AG04450 (cell line): ENCODE results near the gene ECSCR. TPM values are rescaled to one million over a fixed set of nuclear protein-coding genes. Genes with fewer than 3 reads are reported as not detected.

Experiments used
- CTCF ChIA-PET: fragments of 300-600, 350-600 bp; formaldehyde crosslinking; extraction: SDS; loops from one replicate; lab custom pipeline; 2022; ENCODE audit warnings: antibody characterized with exemption, inconsistent platforms; lab: Charles Lee
- POLR2A ChIA-PET: fragments of 350-600 bp; formaldehyde crosslinking; extraction: SDS; loops from one replicate; lab custom pipeline; 2021; ENCODE audit warnings: antibody characterized with exemption, inconsistent platforms; lab: Yijun Ruan, JAX
- DNase-seq: peaks from one replicate; pipeline ENCODE4 v3.0.0-alpha.2; 2011; ENCODE audit warnings: low read depth, low spot score
- H3K27ac ChIP-seq: one replicate; pipeline ENCODE4 v1.5.1; 2012; ENCODE audit warnings: low read depth, low read length, control low read depth
- H3K27me3 ChIP-seq: one replicate; pipeline ENCODE4 v1.6.0; 2012; ENCODE audit warnings: low read length; ENCODE audit not compliant: control insufficient read depth, insufficient read depth
- H3K4me3 ChIP-seq: 2 replicates; pipeline ENCODE4 v1.5.1; 2011; ENCODE audit warnings: mild to moderate bottlenecking, low read depth, low read length, control low read depth
- H3K9me3 ChIP-seq: 2 replicates; pipeline ENCODE4 v1.5.1; 2012; ENCODE audit warnings: low read length; ENCODE audit not compliant: control insufficient read depth, insufficient read depth
- polyA plus RNA-seq: library from polyadenylated mRNA; depleted of rRNA; stranded (reverse); fragments of >200 nt; gene quantifications from 2 replicates; pipeline ENCODE4 v1.2.3, GENCODE V29; 2011
- TF ChIP-seq, protein P1 (sequence below): IDR thresholded peaks from 2 replicates; pipeline ENCODE4 v1.5.1; 2011; ENCODE audit warnings: low read depth, low read length, control low read depth, inconsistent platforms

The ECSCR gene
- polyA plus RNA-seq, 1 experiment: 0.82 TPM

DNA sequence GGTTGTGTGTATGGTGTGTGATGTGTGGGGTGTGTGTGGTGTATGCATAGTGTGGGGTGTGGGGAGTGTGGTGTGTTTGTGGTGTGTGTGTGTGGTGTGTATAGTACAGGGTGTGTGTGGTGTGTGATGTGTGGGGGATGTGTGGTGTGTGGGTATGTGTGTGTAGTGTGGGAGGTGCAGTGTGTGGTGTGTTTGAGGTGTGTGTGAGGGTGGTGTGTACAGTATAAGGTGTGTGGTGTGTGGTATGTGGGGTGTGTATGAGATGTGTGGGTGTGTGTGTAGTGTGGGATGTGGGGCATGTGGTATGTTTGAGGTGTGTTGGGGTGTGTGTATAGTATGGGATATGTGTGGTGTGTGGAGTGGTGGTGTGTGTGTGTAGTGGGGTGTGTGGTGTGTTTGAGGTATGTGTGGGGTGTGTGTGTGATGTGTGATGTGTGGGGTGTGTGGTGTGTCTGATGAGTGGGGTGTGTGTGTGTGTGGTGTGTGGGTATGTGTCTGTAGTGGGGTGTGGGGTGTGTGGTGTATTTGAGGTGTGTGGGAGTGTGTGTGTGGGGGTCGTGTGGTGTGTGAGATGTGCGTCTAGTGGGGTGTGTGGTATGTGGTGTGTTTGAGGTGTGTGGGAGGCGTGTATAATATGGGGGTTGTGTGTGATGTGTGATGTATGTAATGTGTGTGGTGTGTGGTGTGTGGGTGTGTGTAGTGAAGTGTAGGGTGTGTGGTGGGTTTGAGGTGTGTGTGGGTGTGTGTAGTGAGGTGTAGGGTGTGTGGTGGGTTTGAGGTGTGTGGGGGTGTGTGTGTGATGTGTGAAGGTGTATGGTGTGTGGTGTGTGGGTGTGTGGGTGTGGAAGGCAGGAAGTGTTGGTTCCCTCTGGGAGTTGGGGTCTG lies 8.6 kb downstream of the ECSCR start:
- Histone ChIP-seq H3K4me3 (no peak overlapping the region), H3K27ac (no peak overlapping the region), H3K27me3 (no peaks in the 10 kb centered on the region), H3K9me3 (no peaks in the 10 kb centered on the region; the same call in 1 of the 2 replicates)
- TF ChIP-seq, protein P1, sequence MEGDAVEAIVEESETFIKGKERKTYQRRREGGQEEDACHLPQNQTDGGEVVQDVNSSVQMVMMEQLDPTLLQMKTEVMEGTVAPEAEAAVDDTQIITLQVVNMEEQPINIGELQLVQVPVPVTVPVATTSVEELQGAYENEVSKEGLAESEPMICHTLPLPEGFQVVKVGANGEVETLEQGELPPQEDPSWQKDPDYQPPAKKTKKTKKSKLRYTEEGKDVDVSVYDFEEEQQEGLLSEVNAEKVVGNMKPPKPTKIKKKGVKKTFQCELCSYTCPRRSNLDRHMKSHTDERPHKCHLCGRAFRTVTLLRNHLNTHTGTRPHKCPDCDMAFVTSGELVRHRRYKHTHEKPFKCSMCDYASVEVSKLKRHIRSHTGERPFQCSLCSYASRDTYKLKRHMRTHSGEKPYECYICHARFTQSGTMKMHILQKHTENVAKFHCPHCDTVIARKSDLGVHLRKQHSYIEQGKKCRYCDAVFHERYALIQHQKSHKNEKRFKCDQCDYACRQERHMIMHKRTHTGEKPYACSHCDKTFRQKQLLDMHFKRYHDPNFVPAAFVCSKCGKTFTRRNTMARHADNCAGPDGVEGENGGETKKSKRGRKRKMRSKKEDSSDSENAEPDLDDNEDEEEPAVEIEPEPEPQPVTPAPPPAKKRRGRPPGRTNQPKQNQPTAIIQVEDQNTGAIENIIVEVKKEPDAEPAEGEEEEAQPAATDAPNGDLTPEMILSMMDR: no peak
- POLR2A ChIA-PET: no interaction called here
- DNase-seq: no peak
- CTCF ChIA-PET: no interaction called here

DNA sequence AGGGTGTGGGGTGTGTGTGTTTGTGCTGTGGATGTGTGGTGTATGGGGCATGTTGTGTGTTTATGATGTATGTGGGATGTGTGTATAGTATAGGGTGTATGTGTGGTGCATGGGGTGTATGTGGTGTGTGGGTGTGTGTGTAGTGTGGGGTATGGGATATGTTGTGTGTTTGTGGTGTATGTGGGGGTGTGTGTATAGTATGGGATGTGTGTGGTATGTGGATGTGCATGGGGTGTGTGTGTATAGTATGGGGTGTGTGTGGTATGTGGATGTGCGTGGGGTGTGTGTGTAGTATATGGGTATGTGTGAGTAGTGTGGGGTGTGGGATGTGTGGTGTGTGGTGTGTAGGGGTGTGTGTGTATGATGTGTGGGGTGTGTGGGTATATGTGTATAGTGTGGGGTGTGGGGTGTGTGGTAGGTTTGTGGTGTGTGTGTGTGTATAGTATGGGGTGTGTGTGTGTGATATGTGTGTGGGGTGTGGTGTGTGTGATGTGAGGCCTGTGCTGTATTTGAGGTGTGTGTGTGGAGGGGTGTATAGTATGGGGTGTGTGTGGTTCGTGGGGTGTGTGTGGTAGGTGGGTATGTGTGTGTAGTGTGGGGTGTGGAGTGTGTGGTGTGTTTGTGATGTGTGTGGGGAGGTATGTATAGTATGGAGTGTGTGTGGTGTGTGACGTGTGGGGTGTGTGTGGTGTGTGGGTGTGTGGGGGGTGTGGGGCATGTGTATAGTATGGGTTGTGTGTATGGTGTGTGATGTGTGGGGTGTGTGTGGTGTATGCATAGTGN lies 10.5 kb downstream of the ECSCR start:
- POLR2A ChIA-PET: no interaction called here
- Histone ChIP-seq H3K9me3 (no peaks in the 10 kb centered on the region; the same call in 1 of the 2 replicates), H3K27me3 (no peaks in the 10 kb centered on the region), H3K27ac (no peak overlapping the region), H3K4me3 (no peak overlapping the region)
- no peak for DNase-seq
- TF ChIP-seq, protein P1: no peak
- CTCF ChIA-PET: no interaction called here

DNA sequence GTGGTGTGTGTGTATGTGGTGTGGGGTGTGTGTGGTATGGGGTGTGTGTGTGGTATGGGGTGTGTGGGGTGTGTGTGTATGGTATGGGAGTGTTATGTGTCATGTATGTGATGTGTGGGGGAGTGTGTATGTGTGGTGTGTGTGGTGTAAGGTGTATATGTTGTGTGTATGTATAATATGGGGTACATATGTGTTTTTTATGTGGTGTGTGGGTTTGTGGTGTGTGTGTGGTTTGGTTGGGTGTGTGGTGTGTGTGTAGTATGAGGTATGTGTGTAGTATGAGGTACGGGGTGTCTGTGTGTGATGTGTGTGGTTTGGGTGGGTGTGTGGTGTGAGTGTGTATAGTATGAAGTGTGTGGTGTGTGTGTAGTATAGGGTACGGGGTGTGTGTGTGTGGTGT lies 11.4 kb downstream of the ECSCR start:
- DNase-seq: no peak
- H3K27ac ChIP-seq: no peak overlapping the region
- no peaks in the 10 kb centered on the region for H3K27me3 ChIP-seq
- ChIA-PET POLR2A (interaction anchor here (0.6 kb wide), 1 partner anchor 31 kb away, joined by 3 read pairs; no protein-coding TSS in a partner anchor), CTCF (no interaction called here)
- H3K9me3 ChIP-seq: no peaks in the 10 kb centered on the region; the same call in 1 of the 2 replicates
- no peak overlapping the region for H3K4me3 ChIP-seq
- TF ChIP-seq, protein P1: no peak

DNA sequence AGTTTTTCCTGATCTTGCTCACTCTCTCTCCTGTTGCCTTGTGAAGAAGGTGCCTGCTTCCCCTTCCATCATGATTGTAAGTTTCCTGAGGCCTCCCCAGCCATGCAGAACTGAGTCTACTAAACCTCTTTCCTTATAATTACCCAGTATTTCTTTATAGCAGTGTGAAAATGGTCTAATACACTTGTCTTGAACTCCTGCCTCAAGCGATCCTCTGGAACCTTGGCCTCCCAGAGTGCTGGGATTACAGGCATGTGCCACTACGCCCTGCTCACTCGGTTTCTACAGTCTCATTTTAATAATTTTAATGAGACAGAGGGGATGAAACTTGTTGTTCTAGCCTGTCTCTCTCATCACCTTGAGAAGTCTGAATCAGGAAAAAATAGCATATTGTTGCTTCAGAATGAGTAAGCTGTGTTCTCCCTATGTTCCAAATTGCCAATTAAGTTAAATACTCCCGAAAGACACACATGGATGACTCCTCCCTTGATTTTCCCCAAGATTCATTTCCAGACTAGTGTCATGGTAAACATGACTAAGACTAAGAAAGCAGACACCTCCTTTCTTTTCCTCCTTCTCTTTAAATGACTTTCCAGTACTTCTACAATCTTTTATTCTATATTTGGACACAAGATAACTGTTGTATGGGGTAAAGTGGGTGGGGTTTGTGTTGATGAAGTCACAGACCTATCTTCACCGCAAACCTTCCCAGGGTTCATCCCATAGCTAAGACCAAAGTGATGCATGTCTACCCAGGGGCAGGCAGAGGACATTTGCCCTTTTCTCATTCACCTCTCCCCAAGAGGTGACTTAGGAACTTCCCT lies 15.4 kb downstream of the ECSCR start:
- H3K9me3 ChIP-seq: no peaks in the 10 kb centered on the region
- no peak for DNase-seq
- ChIA-PET POLR2A (no interaction called here), CTCF (no interaction called here)
- TF ChIP-seq, protein P1: no peak
- no peak overlapping the region for H3K4me3 ChIP-seq
- no peaks in the 10 kb centered on the region for H3K27me3 ChIP-seq
- no peak overlapping the region for H3K27ac ChIP-seq
